ENCODE data around the gene ARHGAP20. TPM values are rescaled to one million over a fixed set of nuclear protein-coding genes. Genes with fewer than 3 reads are reported as not detected.

The ARHGAP20 gene
- total RNA-seq, 2 experiments from 2014 or later, result not detected

- Histone ChIP-seq H3K9me3 (ENCODE audit: low read length) (no peaks in the 10 kb centered on the region), H4K20me1 (ENCODE audit: insufficient read depth, low read length) (no peaks in the 10 kb centered on the region), H3K27ac (ENCODE audit: low read depth, low read length, poor library complexity, severe bottlenecking) (no peak overlapping the region), H3K9me2 (ENCODE audit: insufficient read depth, low read length) (no peaks in the 10 kb centered on the region), H3K4me1 (ENCODE audit: insufficient read depth, low read length, poor library complexity, severe bottlenecking) (no peaks in the 10 kb centered on the region), H2AFZ (ENCODE audit: low read length) (no peak overlapping the region), H3K4me3 (ENCODE audit: low read depth, low read length, poor library complexity, severe bottlenecking) (no peak overlapping the region), H3K36me3 (ENCODE audit: insufficient read depth, low read length) (no peaks in the 10 kb centered on the region), H3K4me2 (ENCODE audit: low read length) (no peak overlapping the region), H3K79me2 (ENCODE audit: insufficient read depth, low read depth, low read length) (no peaks in the 10 kb centered on the region)
- ChIA-PET CTCF (ENCODE audit: unreplicated experiment) (no interaction called here), POLR2A (interaction anchor here (0.7 kb wide), 1 partner anchor 331 kb away, joined by 3 read pairs; no protein-coding TSS in a partner anchor)
- intact Hi-C loops (cut with micrococcal nuclease; ENCODE audit: unreplicated experiment), result no loop called here
- no TSS peak for BruUV-seq (replicated peaks)
- DNase-seq (ENCODE audit: low spot score), result no peak
- TF ChIP-seq, protein P1, sequence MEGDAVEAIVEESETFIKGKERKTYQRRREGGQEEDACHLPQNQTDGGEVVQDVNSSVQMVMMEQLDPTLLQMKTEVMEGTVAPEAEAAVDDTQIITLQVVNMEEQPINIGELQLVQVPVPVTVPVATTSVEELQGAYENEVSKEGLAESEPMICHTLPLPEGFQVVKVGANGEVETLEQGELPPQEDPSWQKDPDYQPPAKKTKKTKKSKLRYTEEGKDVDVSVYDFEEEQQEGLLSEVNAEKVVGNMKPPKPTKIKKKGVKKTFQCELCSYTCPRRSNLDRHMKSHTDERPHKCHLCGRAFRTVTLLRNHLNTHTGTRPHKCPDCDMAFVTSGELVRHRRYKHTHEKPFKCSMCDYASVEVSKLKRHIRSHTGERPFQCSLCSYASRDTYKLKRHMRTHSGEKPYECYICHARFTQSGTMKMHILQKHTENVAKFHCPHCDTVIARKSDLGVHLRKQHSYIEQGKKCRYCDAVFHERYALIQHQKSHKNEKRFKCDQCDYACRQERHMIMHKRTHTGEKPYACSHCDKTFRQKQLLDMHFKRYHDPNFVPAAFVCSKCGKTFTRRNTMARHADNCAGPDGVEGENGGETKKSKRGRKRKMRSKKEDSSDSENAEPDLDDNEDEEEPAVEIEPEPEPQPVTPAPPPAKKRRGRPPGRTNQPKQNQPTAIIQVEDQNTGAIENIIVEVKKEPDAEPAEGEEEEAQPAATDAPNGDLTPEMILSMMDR (conservative IDR thresholded peaks at IDR 0.05; ENCODE audit: low read length), result no peak
- TF ChIP-seq EZH2phosphoT487 (IDR thresholded peaks at IDR 0.05; ENCODE audit: borderline replicate concordance, low read depth, low read length), result no peak
Measured at GRCh38 chr11:110679323-110679975, 32.8 kb downstream of the ARHGAP20 start.

DNA sequence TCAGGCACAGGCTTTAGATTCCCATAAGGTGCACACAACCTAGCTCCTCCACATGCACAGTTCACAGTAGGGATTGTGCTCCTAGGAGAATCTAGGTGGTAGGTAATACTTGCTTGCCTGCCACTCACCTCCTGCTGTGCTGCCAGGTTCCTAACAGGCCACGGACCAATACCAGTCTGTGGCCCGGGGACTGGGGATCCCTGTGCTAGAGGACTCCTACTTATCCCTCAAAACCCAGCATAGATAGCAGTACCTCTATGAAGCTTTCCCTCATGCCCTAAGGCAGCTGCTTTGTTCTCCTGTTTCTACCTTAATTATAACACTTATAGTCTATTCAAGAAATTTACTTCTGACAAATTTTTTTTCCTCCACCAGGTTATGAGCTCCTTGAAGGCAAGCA lies 36.7 kb downstream of the ARHGAP20 start:
- CTCF ChIA-PET (ENCODE audit: unreplicated experiment), result no interaction called here
- no peaks in the 10 kb centered on the region for H3K36me3 ChIP-seq (ENCODE audit: insufficient read depth, low read length)
- no peak overlapping the region for H3K27ac ChIP-seq (ENCODE audit: low read depth, low read length, poor library complexity, severe bottlenecking)
- no TSS peak for BruUV-seq (replicated peaks)
- H3K79me2 ChIP-seq (ENCODE audit: insufficient read depth, low read depth, low read length), result no peaks in the 10 kb centered on the region
- H2AFZ ChIP-seq (ENCODE audit: low read length), result no peak overlapping the region
- no peak overlapping the region for H3K4me3 ChIP-seq (ENCODE audit: low read depth, low read length, poor library complexity, severe bottlenecking)
- DNase-seq (ENCODE audit: low spot score), result no peak
- H3K9me2 ChIP-seq (ENCODE audit: insufficient read depth, low read length), result 0 out of 2 replicates have a peak, but pooled peaks cover 5% of the 10 kb centered on the region
- TF ChIP-seq, protein P1 (conservative IDR thresholded peaks at IDR 0.05; ENCODE audit: low read length), result no peak
- TF ChIP-seq EZH2phosphoT487 (IDR thresholded peaks at IDR 0.05; ENCODE audit: borderline replicate concordance, low read depth, low read length), result no peak
- H3K4me1 ChIP-seq (ENCODE audit: insufficient read depth, low read length, poor library complexity, severe bottlenecking), result no peaks in the 10 kb centered on the region
- no peaks in the 10 kb centered on the region for H4K20me1 ChIP-seq (ENCODE audit: insufficient read depth, low read length)
- no peak overlapping the region for H3K4me2 ChIP-seq (ENCODE audit: low read length)
- H3K9me3 ChIP-seq (ENCODE audit: low read length), result no peaks in the 10 kb centered on the region; the same call in 1 of the 2 replicates
- POLR2A ChIA-PET, result no interaction called here
- intact Hi-C loops (cut with micrococcal nuclease; ENCODE audit: unreplicated experiment), result no loop called here

DNA sequence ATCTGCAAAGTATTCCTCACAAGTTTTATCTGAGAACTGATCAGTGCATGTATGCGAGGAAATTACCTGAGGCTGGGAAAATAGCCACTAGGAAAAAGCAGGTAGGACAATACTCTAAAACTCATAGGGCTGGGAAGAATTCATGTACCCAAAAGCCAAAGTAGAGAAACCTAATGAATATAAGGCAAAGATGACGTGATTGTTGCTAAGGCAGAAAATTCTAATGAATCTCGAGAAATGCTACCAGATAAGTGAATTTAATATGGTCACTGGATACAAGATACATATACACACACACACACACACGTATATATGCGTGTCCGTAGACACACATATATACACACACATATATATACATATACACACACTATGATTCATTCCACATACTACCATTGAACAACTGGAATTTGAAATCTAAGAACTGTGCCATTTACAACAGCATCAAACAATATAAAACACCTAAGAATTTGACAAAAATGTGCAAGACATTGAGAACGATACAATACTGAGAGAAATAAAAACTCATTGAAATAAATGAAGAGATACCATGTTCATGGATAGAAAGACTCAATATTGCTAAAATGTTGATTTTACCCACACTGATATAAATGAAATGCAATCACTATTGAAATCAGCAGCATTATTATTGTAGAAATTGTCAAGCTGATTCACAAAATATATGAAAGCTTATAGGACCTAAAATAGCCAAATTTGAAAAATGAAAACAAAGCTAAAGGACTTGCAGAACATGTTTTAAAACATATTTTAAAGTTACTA lies 46.4 kb downstream of the ARHGAP20 start:
- no peak overlapping the region for H2AFZ ChIP-seq (ENCODE audit: low read length)
- no peaks in the 10 kb centered on the region for H3K9me3 ChIP-seq (ENCODE audit: low read length)
- H3K4me3 ChIP-seq (ENCODE audit: low read depth, low read length, poor library complexity, severe bottlenecking), result no peak overlapping the region
- H3K27ac ChIP-seq (ENCODE audit: low read depth, low read length, poor library complexity, severe bottlenecking), result no peak overlapping the region
- no peak for DNase-seq (ENCODE audit: low spot score)
- no peaks in the 10 kb centered on the region for H3K4me1 ChIP-seq (ENCODE audit: insufficient read depth, low read length, poor library complexity, severe bottlenecking)
- ChIA-PET POLR2A (interaction anchor here (0.7 to 1.6 kb wide), 2 partner anchors 11 to 785 kb away, joined by 4 read pairs; no protein-coding TSS in a partner anchor), CTCF (ENCODE audit: unreplicated experiment) (no interaction called here)
- no peaks in the 10 kb centered on the region for H3K9me2 ChIP-seq (ENCODE audit: insufficient read depth, low read length)
- TF ChIP-seq EZH2phosphoT487 (IDR thresholded peaks at IDR 0.05; ENCODE audit: borderline replicate concordance, low read depth, low read length), result no peak
- TF ChIP-seq, protein P1 (conservative IDR thresholded peaks at IDR 0.05; ENCODE audit: low read length), result no peak
- H3K4me2 ChIP-seq (ENCODE audit: low read length), result no peak overlapping the region
- H3K36me3 ChIP-seq (ENCODE audit: insufficient read depth, low read length), result no peaks in the 10 kb centered on the region
- intact Hi-C loops (cut with micrococcal nuclease; ENCODE audit: unreplicated experiment), result no loop called here
- BruUV-seq (replicated peaks), result no TSS peak
- no peaks in the 10 kb centered on the region for H3K79me2 ChIP-seq (ENCODE audit: insufficient read depth, low read depth, low read length)
- no peaks in the 10 kb centered on the region for H4K20me1 ChIP-seq (ENCODE audit: insufficient read depth, low read length)
